Activated naive CD4-positive, alpha-beta T cell (primary cell): ENCODE results near the gene SPSB1.

ENCODE experiments used
- DNase-seq, 4 experiments: peaks; one replicate each; lab custom pipeline; 2025; lab: John Stamatoyannopoulos, UW

The SPSB1 gene

GRCh38 chr1:9292361-9293240 is at the start of gene SPSB1:
SPSB1 (plus strand) TSS chr1:9292894; CDS start chr1:9355892, 62,998 bp downstream.
- DNase-seq: peak in 3 of 4 experiments; percentile 20 to 65 (median 26)

- no peak for DNase-seq
Observed at GRCh38 chr1:9243066-9243739, 49.5 kb upstream of the SPSB1 start.

GRCh38 chr1:9244501-9245229 is 48.0 kb upstream of the SPSB1 start:
- DNase-seq: no peak

- no peak for DNase-seq
Observed at GRCh38 chr1:9245230-9245619, 47.5 kb upstream of the SPSB1 start.

- DNase-seq: no peak
Observed at GRCh38 chr1:9245661-9246060, 47.0 kb upstream of the SPSB1 start.

GRCh38 chr1:9246215-9246614 is 46.5 kb upstream of the SPSB1 start:
- no peak for DNase-seq

- no peak for DNase-seq
Observed at GRCh38 chr1:9246841-9247785, 45.6 kb upstream of the SPSB1 start.

- no peak for DNase-seq
Observed at GRCh38 chr1:9247894-9248293, 44.8 kb upstream of the SPSB1 start.

- DNase-seq: no peak
Observed at GRCh38 chr1:9248341-9249262, 44.1 kb upstream of the SPSB1 start.

GRCh38 chr1:9249263-9249533 is 43.5 kb upstream of the SPSB1 start:
- DNase-seq: no peak

- no peak for DNase-seq
Observed at GRCh38 chr1:9249534-9250410, 42.9 kb upstream of the SPSB1 start.

GRCh38 chr1:9250411-9251381 is 42.0 kb upstream of the SPSB1 start:
- no peak for DNase-seq

GRCh38 chr1:9251501-9251900 is 41.2 kb upstream of the SPSB1 start:
- DNase-seq: no peak

- no peak for DNase-seq
Observed at GRCh38 chr1:9253004-9253403, 39.7 kb upstream of the SPSB1 start.

- no peak for DNase-seq
Observed at GRCh38 chr1:9253453-9254105, 39.1 kb upstream of the SPSB1 start.

- DNase-seq: no peak
Observed at GRCh38 chr1:9256332-9256731, 36.4 kb upstream of the SPSB1 start.

GRCh38 chr1:9257851-9258250 is 34.8 kb upstream of the SPSB1 start:
- no peak for DNase-seq

GRCh38 chr1:9258629-9259028 is 34.1 kb upstream of the SPSB1 start:
- DNase-seq: no peak
